PFSK-1 (cell line): ENCODE data around the gene AHNAK2.

Source experiments
- FOXP2 ChIP-seq: optimal IDR thresholded peaks from 2 replicates; pipeline ENCODE3; 2011; ENCODE audit warnings: borderline replicate concordance, control low read depth, inconsistent platforms; ENCODE audit not compliant: insufficient read depth; ENCODE audit errors: extremely low read length, extremely low read depth
- POLR2AphosphoS5 ChIP-seq: IDR thresholded peaks from 2 replicates; pipeline ENCODE4 v1.6.1; 2012; ENCODE audit warnings: low read depth, mild to moderate bottlenecking, control low read depth, low read length, moderate library complexity
- REST ChIP-seq, 2 experiments: IDR thresholded peaks; 2 replicates each; pipeline versions ENCODE4 v1.6.1 to v1.8.0; 2011 to 2012; ENCODE audit warnings: low read depth in 2 of 2, low read length in 2 of 2, control low read depth in 1 of 2, inconsistent platforms in 1 of 2, mild to moderate bottlenecking in 1 of 2, moderate library complexity in 1 of 2; ENCODE audit not compliant: insufficient read depth in 1 of 2
- SIN3A ChIP-seq: IDR thresholded peaks from 2 replicates; pipeline ENCODE4 v1.6.1; 2012; ENCODE audit warnings: mild to moderate bottlenecking, low read length, moderate library complexity, borderline replicate concordance; ENCODE audit not compliant: insufficient read depth
- TAF1 ChIP-seq: IDR thresholded peaks from 2 replicates; pipeline ENCODE4 v1.6.1; 2012; ENCODE audit warnings: low read length, control low read depth, borderline replicate concordance; ENCODE audit not compliant: insufficient read depth

AHNAK2 gene

GRCh38 chr14:104929268-104930230 lies 48.6 kb downstream of the AHNAK2 start:
- TF ChIP-seq SIN3A, result no peak
- no peak for TF ChIP-seq TAF1
- no peak for TF ChIP-seq POLR2AphosphoS5
- no peak for TF ChIP-seq REST (IDR thresholded peaks at IDR 0.05; ENCODE audit: insufficient read depth in 1 of 2, low read depth in 2 of 2, low read length in 2 of 2)
- no peak for TF ChIP-seq FOXP2

- no peak for TF ChIP-seq POLR2AphosphoS5
- TF ChIP-seq TAF1, result no peak
- no peak for TF ChIP-seq SIN3A
- no peak for TF ChIP-seq REST (IDR thresholded peaks at IDR 0.05; ENCODE audit: insufficient read depth in 1 of 2, low read depth in 2 of 2, low read length in 2 of 2)
- TF ChIP-seq FOXP2, result no peak
These were observed 49.6 kb downstream of the AHNAK2 start for GRCh38 chr14:104928391-104929133.

GRCh38 chr14:104927901-104928300 lies 50.3 kb downstream of the AHNAK2 start:
- TF ChIP-seq REST (IDR thresholded peaks at IDR 0.05; ENCODE audit: insufficient read depth in 1 of 2, low read depth in 2 of 2, low read length in 2 of 2) (no peak), TAF1 (no peak), SIN3A (no peak), POLR2AphosphoS5 (no peak), FOXP2 (no peak)

- TF ChIP-seq FOXP2 (no peak), REST (IDR thresholded peaks at IDR 0.05; ENCODE audit: insufficient read depth in 1 of 2, low read depth in 2 of 2, low read length in 2 of 2) (no peak), TAF1 (no peak), SIN3A (no peak), POLR2AphosphoS5 (no peak)
These were observed 50.8 kb downstream of the AHNAK2 start for GRCh38 chr14:104927432-104927816.
